ENCODE results near the gene WDR82. TPM values are rescaled to one million over a fixed set of nuclear protein-coding genes. Genes with fewer than 3 reads are reported as not detected.
A peak's percentile ranks its signal among the peaks of the same experiment; 100 is the strongest.

Gene WDR82
- total RNA-seq, 2 experiments from 2014 or later: 114 to 132 TPM

DNA sequence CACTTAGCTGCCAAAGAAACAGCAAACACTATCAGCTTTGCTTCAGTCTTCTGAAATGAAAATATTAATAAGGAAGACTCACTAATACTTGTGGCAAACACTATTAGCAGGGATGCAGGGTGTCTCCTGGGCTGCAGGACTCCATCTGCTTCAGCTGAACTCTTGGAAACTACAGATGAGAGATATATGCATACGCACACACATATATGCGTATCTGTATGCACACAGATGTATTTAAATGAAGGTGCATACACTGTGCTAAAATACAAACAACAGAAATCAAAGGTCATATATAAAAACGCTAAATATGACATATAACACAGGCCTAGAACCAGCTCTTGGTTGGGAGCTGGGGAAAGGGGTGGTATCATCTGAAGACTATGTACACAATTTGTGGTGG is 22.3 kb downstream of the WDR82 start:
- H3K9me3 Mint-ChIP-seq (ENCODE audit: low read depth): no peaks in the 10 kb centered on the region
- H3K27ac Mint-ChIP-seq: peak overlapping the region; percentile 59
- H3K27me3 Mint-ChIP-seq: no peaks in the 10 kb centered on the region
- H3K4me1 Mint-ChIP-seq: peaks cover 77% of the 10 kb centered on the region
- peaks cover 78% of the 10 kb centered on the region for H3K36me3 Mint-ChIP-seq
- H3K4me3 Mint-ChIP-seq: no peak overlapping the region
- CTCF ChIA-PET: interaction anchor here (0.9 to 1.6 kb wide), 4 partner anchors 15 to 83 kb away, joined by 3 to 5 read pairs (median 4); no protein-coding TSS in a partner anchor
- ATAC-seq (no peak), DNase-seq (no peak)

DNA sequence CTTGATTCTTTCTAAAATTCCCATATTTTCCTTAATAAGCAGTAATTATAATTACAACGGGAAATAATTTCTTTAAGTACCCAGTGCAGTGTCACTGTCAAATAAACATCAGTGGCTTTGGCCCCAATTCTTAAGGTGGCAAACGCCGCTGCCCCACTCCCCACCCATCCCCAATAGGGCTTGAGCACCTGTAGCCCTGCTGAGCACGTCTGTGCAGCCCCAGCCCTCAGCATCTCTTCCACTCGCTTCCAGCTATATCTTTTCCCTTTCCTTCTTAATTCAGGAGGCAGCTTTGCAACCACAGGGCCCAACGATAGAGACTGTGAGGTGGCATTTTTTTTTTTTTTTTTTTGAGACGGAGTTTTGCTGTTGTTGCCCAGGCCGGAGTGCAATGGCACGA is 23.8 kb downstream of the WDR82 start:
- no peaks in the 10 kb centered on the region for H3K9me3 Mint-ChIP-seq (ENCODE audit: low read depth)
- peak overlapping the region; percentile 100 for H3K27ac Mint-ChIP-seq
- peaks cover 73% of the 10 kb centered on the region for H3K36me3 Mint-ChIP-seq
- H3K27me3 Mint-ChIP-seq: no peaks in the 10 kb centered on the region
- H3K4me1 Mint-ChIP-seq: peaks cover 84% of the 10 kb centered on the region
- CTCF ChIA-PET: interaction anchor here (1.2 to 5.9 kb wide), 9 partner anchors 9 to 118 kb away, joined by 3 to 63 read pairs (median 11); partner anchors contain the start of genes TWF2 and WDR82
- ATAC-seq (no peak), DNase-seq (no peak)
- no peak overlapping the region for H3K4me3 Mint-ChIP-seq

DNA sequence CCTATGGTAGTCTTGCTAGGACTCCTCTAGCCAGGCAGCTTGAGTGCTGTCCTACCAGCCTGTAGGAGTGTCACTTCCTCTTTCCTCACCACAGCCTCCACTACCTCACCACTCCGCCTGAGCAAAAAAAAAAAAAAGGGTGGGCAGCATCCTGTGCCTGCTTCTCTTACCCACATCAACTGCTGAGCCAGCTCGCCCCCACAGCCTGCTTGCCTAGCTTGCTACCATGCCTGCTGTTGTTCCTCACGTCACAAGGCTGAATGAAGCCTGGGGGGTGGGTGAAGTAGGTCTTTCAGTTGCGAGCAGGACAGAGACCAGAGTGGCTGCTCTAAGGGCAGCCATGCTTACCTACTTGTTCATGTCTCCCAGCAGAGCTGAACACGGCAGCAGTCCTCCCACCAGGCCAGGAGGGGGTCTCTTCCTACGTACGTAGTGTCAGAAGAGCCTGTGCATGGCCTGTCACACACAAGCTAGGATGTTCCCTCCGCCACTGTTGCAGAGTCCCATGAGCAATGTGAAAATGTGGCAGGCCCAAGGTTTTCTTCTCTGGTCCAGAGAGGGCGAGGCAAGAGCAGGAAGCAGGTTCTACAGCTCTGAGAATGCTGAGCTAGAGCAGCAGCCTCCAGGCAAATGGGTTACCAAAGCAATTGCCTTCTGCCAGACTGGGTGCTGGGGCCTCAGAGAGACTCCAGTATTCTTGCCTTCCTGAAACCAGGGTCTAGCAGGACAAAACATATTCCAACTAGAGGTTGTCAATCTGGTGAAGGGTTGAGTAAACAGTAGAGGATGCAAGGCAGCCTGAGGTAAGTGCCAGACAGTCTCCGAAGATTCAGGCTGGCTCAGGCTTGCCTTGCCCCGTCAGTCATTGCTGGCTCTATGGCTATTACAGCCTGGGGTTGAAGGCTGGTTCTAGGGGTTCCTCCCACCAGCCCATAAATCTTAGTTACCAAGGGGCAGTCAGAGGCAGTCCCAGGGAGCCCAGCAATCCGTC is 24.8 kb downstream of the WDR82 start:
- CTCF ChIA-PET: interaction anchor here (0.6 to 5.9 kb wide), 17 partner anchors 10 to 253 kb away, joined by 3 to 63 read pairs (median 10); partner anchors contain the start of genes GLYCTK, TWF2 and WDR82
- Mint-ChIP-seq H3K36me3 (peaks cover 74% of the 10 kb centered on the region), H3K27ac (peak overlapping the region; percentile 100), H3K4me3 (peak overlapping the region; percentile 75), H3K4me1 (peaks cover 89% of the 10 kb centered on the region), H3K27me3 (no peaks in the 10 kb centered on the region), H3K9me3 (ENCODE audit: low read depth) (no peaks in the 10 kb centered on the region)
- DNase-seq: peak; percentile 90
- peak; percentile 90 for ATAC-seq

DNA sequence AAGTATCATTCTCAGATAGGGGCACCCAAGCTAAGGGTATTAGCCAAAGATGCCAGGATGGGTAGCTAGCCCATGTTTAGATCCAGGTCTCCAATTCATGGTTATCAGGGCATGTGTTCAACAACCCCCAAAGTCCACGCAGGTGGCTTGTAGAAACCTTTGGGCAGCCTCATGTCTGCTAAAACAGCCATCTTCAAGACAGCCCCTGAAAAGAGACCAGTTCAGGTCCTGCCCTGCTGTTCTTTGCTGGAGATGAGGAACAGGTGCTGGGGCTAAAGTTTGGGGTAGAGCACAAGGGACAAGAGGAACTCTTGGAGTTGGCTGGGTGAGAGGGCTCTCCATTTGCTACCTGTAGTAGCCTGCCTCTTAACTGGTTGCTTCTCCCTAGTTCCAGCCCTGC is 28.3 kb downstream of the WDR82 start:
- DNase-seq (no peak), ATAC-seq (no peak)
- peak overlapping the region; percentile 76 for H3K27ac Mint-ChIP-seq
- peaks cover 59% of the 10 kb centered on the region for H3K36me3 Mint-ChIP-seq
- no peaks in the 10 kb centered on the region for H3K27me3 Mint-ChIP-seq
- H3K4me3 Mint-ChIP-seq: no peak overlapping the region
- CTCF ChIA-PET: interaction anchor here (0.7 to 7.5 kb wide), 7 partner anchors 17 to 248 kb away, joined by 3 to 63 read pairs (median 5); partner anchors contain the start of genes TLR9 and WDR82
- H3K4me1 Mint-ChIP-seq: peaks cover 79% of the 10 kb centered on the region
- H3K9me3 Mint-ChIP-seq (ENCODE audit: low read depth): no peaks in the 10 kb centered on the region

DNA sequence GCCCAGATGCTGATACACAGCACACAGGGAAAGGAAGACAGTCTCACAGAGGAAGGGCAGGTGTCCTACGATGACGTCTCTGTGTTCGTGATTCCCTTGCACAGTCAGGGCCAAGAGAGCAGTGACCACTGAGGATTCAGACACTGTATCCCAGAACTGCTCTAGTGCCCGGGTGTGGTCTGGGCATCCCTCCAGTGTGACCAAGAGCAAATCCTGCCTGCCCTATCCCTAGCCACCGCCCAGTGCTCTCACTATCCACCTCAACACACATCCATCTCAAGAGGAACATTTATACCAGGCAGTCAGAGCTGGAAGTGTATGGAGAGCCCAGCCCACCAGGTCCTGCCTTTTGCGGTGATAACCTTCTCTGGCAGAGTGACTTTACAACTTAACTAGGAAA is 28.8 kb downstream of the WDR82 start:
- CTCF ChIA-PET: interaction anchor here (1.7 to 7.5 kb wide), 6 partner anchors 16 to 28 kb away, joined by 4 to 63 read pairs (median 20); partner anchors contain the start of genes TLR9 and WDR82
- peak overlapping the region; percentile 37 for H3K27ac Mint-ChIP-seq
- H3K4me1 Mint-ChIP-seq: peaks cover 79% of the 10 kb centered on the region
- H3K4me3 Mint-ChIP-seq: no peak overlapping the region
- ATAC-seq: no peak
- no peaks in the 10 kb centered on the region for H3K9me3 Mint-ChIP-seq (ENCODE audit: low read depth)
- H3K36me3 Mint-ChIP-seq: peaks cover 57% of the 10 kb centered on the region
- H3K27me3 Mint-ChIP-seq: no peaks in the 10 kb centered on the region
- no peak for DNase-seq

DNA sequence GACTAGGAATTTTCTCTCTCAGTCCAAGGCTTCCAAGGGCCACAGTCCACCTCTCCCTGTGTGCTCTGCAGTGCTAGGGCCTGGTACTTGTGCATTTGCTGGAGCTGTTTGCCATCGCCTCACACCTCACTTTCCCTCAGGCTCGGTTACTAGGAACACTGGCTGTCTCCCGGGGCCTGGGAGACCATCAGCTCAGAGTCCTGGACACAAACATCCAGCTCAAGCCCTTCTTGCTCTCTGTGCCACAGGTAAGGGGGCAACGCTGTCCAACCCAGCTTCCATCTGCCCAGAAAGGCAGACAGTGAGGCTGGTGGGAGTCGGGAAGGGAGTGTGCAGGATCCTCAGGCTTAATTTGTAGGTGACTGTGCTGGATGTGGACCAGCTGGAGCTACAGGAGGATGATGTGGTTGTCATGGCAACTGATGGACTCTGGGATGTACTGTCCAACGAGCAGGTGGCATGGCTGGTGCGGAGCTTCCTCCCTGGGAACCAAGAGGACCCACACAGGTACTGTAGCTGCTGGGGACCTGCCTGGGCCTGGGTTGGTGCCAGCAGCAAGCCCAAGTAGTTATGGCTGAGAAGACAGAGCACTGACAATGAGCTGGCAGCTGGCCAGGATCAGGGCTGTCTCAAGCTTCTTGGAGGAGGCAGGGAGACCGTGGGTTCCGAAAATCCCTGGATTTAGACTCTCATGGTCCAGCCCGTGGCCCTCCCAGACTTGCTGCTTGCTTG is 29.5 kb downstream of the WDR82 start:
- Mint-ChIP-seq H3K4me1 (peaks cover 79% of the 10 kb centered on the region), H3K27ac (peak overlapping the region; percentile 90), H3K9me3 (ENCODE audit: low read depth) (no peaks in the 10 kb centered on the region), H3K36me3 (peaks cover 51% of the 10 kb centered on the region), H3K4me3 (peak overlapping the region; percentile 23), H3K27me3 (no peaks in the 10 kb centered on the region)
- DNase-seq (no peak), ATAC-seq (no peak)
- CTCF ChIA-PET: interaction anchor here (1.7 to 7.5 kb wide), 7 partner anchors 16 to 30 kb away, joined by 4 to 48 read pairs (median 7); partner anchors contain the start of genes TLR9 and WDR82

DNA sequence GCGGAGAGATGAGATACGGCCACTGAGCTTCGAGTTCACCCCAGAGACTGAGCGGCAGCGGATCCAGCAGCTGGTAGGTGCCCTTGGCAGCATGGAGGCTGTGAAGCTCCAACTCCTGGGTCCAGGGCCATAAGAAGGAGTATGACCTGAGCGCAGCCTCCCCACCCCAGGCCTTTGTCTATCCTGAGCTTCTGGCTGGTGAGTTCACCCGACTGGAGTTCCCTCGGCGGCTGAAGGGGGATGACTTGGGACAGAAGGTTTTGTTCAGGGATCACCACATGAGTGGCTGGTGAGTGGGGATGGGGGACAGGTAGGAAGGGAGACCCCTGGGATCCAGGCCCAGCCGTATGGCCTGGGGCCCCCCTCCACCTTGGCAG is 30.3 kb downstream of the WDR82 start:
- H3K36me3 Mint-ChIP-seq: peaks cover 49% of the 10 kb centered on the region
- CTCF ChIA-PET: interaction anchor here (0.8 to 7.5 kb wide), 7 partner anchors 9 to 30 kb away, joined by 3 to 48 read pairs (median 6); partner anchors contain the start of genes TWF2 and WDR82
- H3K4me1 Mint-ChIP-seq: peaks cover 79% of the 10 kb centered on the region
- H3K4me3 Mint-ChIP-seq: no peak overlapping the region
- no peak for ATAC-seq
- DNase-seq: no peak
- no peaks in the 10 kb centered on the region for H3K27me3 Mint-ChIP-seq
- peak overlapping the region; percentile 90 for H3K27ac Mint-ChIP-seq
- no peaks in the 10 kb centered on the region for H3K9me3 Mint-ChIP-seq (ENCODE audit: low read depth)

DNA sequence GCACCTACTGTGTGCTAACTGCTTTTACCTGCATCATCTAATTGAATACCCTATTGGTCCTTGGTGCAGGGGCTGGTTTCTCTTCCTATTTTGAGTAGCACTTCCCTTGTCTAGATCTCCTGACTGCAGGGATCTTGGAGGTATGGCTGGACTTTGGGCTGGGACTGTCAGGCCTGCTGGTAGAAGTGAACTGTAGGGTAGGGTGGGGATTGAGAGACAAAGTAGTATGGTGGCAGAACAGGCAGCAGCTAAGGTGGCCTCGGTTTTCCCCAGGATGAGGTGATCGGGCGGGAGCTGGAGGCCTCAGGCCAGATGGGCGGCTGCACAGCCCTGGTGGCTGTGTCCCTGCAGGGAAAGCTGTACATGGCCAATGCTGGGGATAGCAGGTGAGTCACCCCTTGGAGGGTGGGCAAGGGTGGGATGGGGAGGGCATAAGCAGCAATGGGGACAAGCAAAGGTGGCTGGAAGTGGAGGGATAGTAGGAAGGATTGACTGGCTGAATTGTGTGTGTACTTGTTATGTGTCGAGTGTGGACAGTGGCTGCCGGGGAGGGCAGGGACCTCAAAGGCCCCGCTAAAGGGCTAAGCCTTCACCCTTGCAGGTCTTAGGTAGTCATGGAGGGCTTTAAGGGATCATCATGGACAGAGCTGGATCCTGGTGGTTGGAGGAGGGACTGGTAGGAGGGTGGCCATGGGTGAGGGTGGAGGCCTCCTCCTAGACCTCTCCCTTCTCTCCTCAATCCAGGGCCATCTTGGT is 30.9 kb downstream of the WDR82 start:
- peak overlapping the region; percentile 90 for H3K27ac Mint-ChIP-seq
- peaks cover 75% of the 10 kb centered on the region for H3K4me1 Mint-ChIP-seq
- DNase-seq: no peak
- no peak for ATAC-seq
- no peaks in the 10 kb centered on the region for H3K27me3 Mint-ChIP-seq
- H3K9me3 Mint-ChIP-seq (ENCODE audit: low read depth): no peaks in the 10 kb centered on the region
- peaks cover 45% of the 10 kb centered on the region for H3K36me3 Mint-ChIP-seq
- H3K4me3 Mint-ChIP-seq: peak overlapping the region; percentile 91
- CTCF ChIA-PET: interaction anchor here (0.8 to 7.5 kb wide), 7 partner anchors 9 to 31 kb away, joined by 3 to 48 read pairs (median 6); partner anchors contain the start of genes TWF2 and WDR82

DNA sequence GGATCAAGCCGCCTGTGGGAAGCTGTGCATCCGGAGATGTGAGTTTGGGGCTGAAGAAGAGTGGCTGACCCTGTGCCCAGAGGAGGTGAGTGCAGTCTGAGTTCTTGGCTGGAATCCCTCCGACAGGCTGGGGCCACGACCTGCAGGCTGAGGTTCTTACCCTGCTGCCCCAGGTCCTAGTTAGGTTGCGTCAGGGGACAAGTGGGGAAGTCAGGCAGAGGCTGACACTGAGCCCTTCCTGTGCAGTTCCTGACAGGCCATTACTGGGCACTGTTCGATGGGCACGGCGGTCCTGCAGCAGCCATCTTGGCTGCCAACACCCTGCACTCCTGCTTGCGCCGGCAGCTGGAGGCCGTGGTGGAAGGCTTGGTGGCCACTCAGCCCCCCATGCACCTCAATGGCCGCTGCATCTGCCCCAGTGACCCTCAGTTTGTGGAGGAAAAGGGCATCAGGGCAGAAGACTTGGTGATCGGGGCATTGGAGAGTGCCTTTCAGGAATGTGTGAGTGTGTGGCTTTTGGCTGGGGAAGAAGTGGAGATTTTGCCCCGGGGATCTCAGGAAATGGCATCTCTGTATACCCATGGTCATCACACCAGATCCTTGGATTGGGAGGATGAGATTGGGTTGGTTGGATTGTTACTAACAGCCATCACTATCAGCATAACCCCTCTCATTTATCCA is 31.6 kb downstream of the WDR82 start:
- peaks cover 46% of the 10 kb centered on the region for H3K36me3 Mint-ChIP-seq

DNA sequence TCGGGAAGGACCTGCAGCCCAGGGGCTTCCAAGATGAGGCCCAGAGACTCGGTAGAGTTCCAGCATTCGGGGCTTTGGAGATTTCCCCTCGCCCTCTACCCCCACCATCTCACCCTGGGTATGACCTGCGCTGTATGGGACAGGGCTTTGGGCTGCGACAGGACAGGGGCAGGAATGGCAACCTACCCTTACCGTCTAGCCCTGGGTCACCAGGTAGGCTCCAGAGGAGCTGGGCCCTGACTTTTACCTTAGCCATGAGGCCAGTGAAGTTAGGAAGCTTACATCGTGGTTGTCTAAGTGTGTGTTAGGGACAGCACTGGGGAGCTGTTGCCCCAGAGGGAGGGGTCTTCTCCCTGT is 32.2 kb downstream of the WDR82 start:
- no peaks in the 10 kb centered on the region for H3K27me3 Mint-ChIP-seq
- peak overlapping the region; percentile 90 for H3K27ac Mint-ChIP-seq

More for the DNA sequence above, 31.6 kb downstream of the WDR82 start:
- peak; percentile 55 for DNase-seq
- Mint-ChIP-seq H3K9me3 (ENCODE audit: low read depth) (no peaks in the 10 kb centered on the region), H3K27ac (peak overlapping the region; percentile 90), H3K27me3 (no peaks in the 10 kb centered on the region), H3K4me1 (peaks cover 73% of the 10 kb centered on the region), H3K4me3 (peak overlapping the region; percentile 91)
- CTCF ChIA-PET: interaction anchor here (1.1 to 13.8 kb wide), 7 partner anchors 14 to 93 kb away, joined by 3 to 176 read pairs (median 6); partner anchors contain the start of gene WDR82
- ATAC-seq: peak; percentile 3

DNA sequence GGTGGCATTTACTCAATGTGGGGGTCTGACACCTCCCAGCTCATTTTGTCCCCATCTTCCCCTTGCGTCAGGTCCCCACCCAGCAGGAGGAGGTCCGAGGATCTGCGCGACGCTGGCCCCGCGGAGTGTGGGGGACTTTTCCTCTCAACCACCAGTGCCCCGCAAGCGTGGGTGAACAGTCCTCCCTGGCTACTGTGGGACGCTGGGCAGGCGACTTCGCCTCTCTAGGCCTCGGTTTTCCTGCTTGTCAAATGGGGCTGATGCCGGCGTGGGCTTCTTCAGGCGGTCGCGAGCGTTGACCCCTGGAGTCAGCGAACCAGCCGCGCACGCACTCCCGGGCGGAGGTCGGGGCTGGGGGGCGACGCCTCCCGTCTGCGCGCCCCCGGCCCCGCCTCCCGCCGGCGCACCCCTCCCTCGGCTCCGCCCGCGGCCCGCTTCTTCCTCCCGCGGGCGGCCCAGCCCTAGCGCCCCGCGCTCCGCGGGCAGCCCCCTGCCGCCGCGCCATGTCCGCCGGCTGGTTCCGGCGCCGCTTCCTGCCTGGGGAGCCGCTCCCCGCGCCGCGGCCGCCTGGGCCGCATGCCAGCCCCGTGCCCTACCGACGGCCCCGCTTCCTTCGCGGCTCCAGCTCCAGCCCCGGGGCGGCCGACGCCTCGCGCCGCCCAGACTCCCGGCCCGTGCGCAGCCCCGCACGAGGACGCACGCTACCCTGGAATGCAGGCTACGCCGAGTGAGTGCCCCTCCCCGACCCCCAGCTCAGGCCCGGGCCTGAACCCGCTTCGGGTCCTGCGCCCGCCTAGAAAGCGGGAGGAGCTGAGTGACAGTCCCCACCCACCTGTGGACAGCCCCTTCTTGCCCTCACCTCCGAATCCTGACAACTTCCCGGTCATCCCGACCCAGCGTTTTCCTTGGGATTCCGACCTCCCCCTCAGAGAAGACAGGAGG is 32.9 kb downstream of the WDR82 start, which contains the start of gene PPM1M:
Gene PPM1M, plus strand, starts transcription at position 438 of the 942 bp plus-strand sequence. Its CDS starts 66 bp downstream, at position 504.
- Mint-ChIP-seq H3K4me3 (peak within 1 kb of the TSS; percentile 91), H3K27me3 (no peaks in the 10 kb centered on the region), H3K27ac (peak within 1 kb of the TSS; percentile 90), H3K9me3 (ENCODE audit: low read depth) (no peaks in the 10 kb centered on the region), H3K4me1 (peaks cover 79% of the 10 kb centered on the region), H3K36me3 (peaks cover 46% of the 10 kb centered on the region)
- ATAC-seq (peak; percentile 67), DNase-seq (peak; percentile 74)
- CTCF ChIA-PET: interaction anchor here (1.2 to 13.8 kb wide), 7 partner anchors 12 to 94 kb away, joined by 4 to 176 read pairs (median 6); partner anchors contain the start of gene WDR82

More for the DNA sequence above, 32.2 kb downstream of the WDR82 start:
- peaks cover 76% of the 10 kb centered on the region for H3K4me1 Mint-ChIP-seq
- H3K4me3 Mint-ChIP-seq: peak overlapping the region; percentile 91
- H3K36me3 Mint-ChIP-seq: peaks cover 43% of the 10 kb centered on the region
- peak; percentile 18 for ATAC-seq
- no peaks in the 10 kb centered on the region for H3K9me3 Mint-ChIP-seq (ENCODE audit: low read depth)
- CTCF ChIA-PET: interaction anchor here (1.1 to 13.8 kb wide), 8 partner anchors 13 to 93 kb away, joined by 3 to 176 read pairs (median 6); partner anchors contain the start of gene WDR82
- no peak for DNase-seq

Measured in activated CD8-positive, alpha-beta memory T cell treated with anti-CD3 and anti-CD28 coated beads, Interleukin-2, amount 10 ng/mL, durations not matched to agents 7 days and 5 days (primary cell).